Small intestine (tissue), 7 donors: ENCODE results near the gene ITSN2. TPM values are rescaled to one million over a fixed set of nuclear protein-coding genes. Genes with fewer than 3 reads are reported as not detected.

Experiments
- DNase-seq, 2 donors: peaks; one replicate each; pipeline versions ENCODE4 v3.0.0 to v3.0.0-alpha.2; 2013
- FAIRE-seq: peaks from 2 replicates; lab custom pipeline; 2012; peaks lifted over from hg19 to GRCh38; lab: Jason Lieb, UNC
- H3K27ac ChIP-seq, 3 donors: one replicate each; pipeline ENCODE4 v1.5.1; 2013; ENCODE audit warnings: low read length in 2 of 3, mild to moderate bottlenecking in 2 of 3, control low read depth in 1 of 3, inconsistent platforms in 1 of 3, low read depth in 1 of 3, moderate library complexity in 1 of 3
- H3K27me3 ChIP-seq, 3 donors: one replicate each; pipeline ENCODE4 v1.6.1; 2013; ENCODE audit warnings: low read length in 3 of 3, inconsistent platforms in 1 of 3; ENCODE audit not compliant: control insufficient read depth in 3 of 3, insufficient read depth in 3 of 3
- H3K36me3 ChIP-seq, 3 donors: one replicate each; pipeline ENCODE4 v1.6.1; 2013; ENCODE audit warnings: low read length in 3 of 3, inconsistent platforms in 1 of 3, low read depth in 1 of 3, mild to moderate bottlenecking in 1 of 3, moderate library complexity in 1 of 3; ENCODE audit not compliant: control insufficient read depth in 3 of 3, insufficient read depth in 2 of 3
- H3K4me1 ChIP-seq, 3 donors: one replicate each; pipeline ENCODE4 v1.6.1; 2013; ENCODE audit warnings: low read length in 2 of 3, inconsistent platforms in 1 of 3, low read depth in 1 of 3, mild to moderate bottlenecking in 1 of 3, moderate library complexity in 1 of 3; ENCODE audit not compliant: control insufficient read depth in 3 of 3, insufficient read depth in 2 of 3
- H3K4me3 ChIP-seq, 3 donors: one replicate each; pipeline ENCODE4 v1.5.1; 2013; ENCODE audit warnings: low read length in 3 of 3, control low read depth in 1 of 3, inconsistent platforms in 1 of 3, low read depth in 1 of 3, mild to moderate bottlenecking in 1 of 3, moderate library complexity in 1 of 3
- H3K9me3 ChIP-seq, 2 donors: one replicate each; pipeline ENCODE4 v1.6.1; 2013; ENCODE audit warnings: low read depth in 1 of 2, low read length in 1 of 2; ENCODE audit not compliant: control insufficient read depth in 2 of 2, insufficient read depth in 1 of 2
- WGBS, 3 donors: extraction: QIAGEN DNeasy Blood & Tissue Kit; methylation state at CpG; one replicate each; pipeline ENCODE4 v1.1.7; 2013; 5-methylcytosine and 5-hydroxymethylcytosine counted together
- polyA plus RNA-seq, 4 donors: library from polyadenylated mRNA; stranded (reverse) in 3 of 4; unstranded in 1 of 4; fragments of 200-250 nt in 3 of 4; fragments of 120-200 nt in 1 of 4; gene quantifications; one replicate each; pipeline versions ENCODE4 v1.2.1 to v1.2.3, GENCODE V29; 2013
- donor health status: healthy with polysubstance abuse.
- donor health status: control.
- donor health status: control.
- donor health status: Bipolar disorder and iron deficiency.
- donor health status: healthy.

ITSN2 gene
- polyA plus RNA-seq, 4 donors: 16.3 to 37.1 (median 29.5) TPM

GRCh38 chr2:24158131-24158530 is 202.2 kb downstream of the ITSN2 start:
- H3K9me3 ChIP-seq: no peaks in the 10 kb centered on the region
- H3K4me3 ChIP-seq: no peak overlapping the region
- H3K27ac ChIP-seq: no peak overlapping the region
- FAIRE-seq (no peak), DNase-seq (no peak)
- H3K27me3 ChIP-seq: no peaks in the 10 kb centered on the region
- 80 to 85% (median 80%) methylated on average over 5 of the region's 5 CpGs for WGBS, 3 donors
- peaks cover 0 to 4% (median 0%) of the 10 kb centered on the region in 3 donors for H3K4me1 ChIP-seq
- H3K36me3 ChIP-seq: peaks cover 0 to 6% (median 0%) of the 10 kb centered on the region in 3 donors

- Histone ChIP-seq H3K27me3 (no peaks in the 10 kb centered on the region), H3K4me3 (no peak overlapping the region), H3K36me3 (peaks cover 0 to 7% (median 0%) of the 10 kb centered on the region in 3 donors), H3K4me1 (peaks cover 0 to 4% (median 0%) of the 10 kb centered on the region in 3 donors), H3K27ac (no peak overlapping the region), H3K9me3 (no peaks in the 10 kb centered on the region)
- FAIRE-seq: no peak
- WGBS, 3 donors: 42 to 76% (median 50%) methylated on average over 4 of the region's 4 CpGs
- peak; percentile 54 to 55 for DNase-seq
These were observed 206.9 kb downstream of the ITSN2 start for GRCh38 chr2:24153478-24153877.

Other genes with a start within 250 kb of the ITSN2 start
- gene PFN4, start 237.2 kb downstream of the ITSN2 start, polyA plus RNA-seq: under 1 TPM in 2 of 4 donors, not detected in 2; 0.27 to 0.66 TPM
- gene FAM228B, start 237.1 kb downstream of the ITSN2 start, polyA plus RNA-seq: 1 to 10 TPM; 2.9 to 8.4 (median 3.9) TPM
- gene FAM228A, start 185.5 kb downstream of the ITSN2 start, polyA plus RNA-seq: under 1 TPM in 3 of 4 donors, not detected in 1; 0.16 to 0.54 (median 0.34) TPM
- gene NCOA1, start 130.7 kb upstream of the ITSN2 start, polyA plus RNA-seq: 10 to 100 TPM; 13.8 to 48.5 (median 20.4) TPM